ENCODE data around the gene ZNF652.
"Not testable (repeated sequence)": the region's sequence is repeated elsewhere in the genome, so short reads cannot be mapped to it uniquely, and the experiment has no call there.

The ZNF652 gene

DNA sequence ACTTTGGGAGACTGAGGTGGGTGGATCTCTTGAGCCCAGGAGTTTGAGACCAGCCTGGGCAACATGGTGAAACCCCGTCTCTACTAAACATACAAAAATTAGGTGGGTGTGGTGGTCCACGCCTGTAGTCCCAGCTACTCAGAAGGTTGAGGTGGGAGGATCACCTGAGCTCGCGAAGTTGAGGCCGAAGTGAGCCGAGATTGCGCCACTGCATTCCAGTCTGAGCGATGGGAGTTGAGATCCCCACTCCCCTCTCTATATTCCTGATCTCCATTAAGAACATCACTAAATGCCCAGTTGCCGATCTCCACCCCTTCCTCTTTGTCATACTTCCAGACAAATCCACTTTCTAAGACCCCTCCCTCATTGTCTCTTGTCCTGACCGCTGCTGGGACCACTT, 24.3 kb upstream of the ZNF652 start:
- no peak for DNase-seq (ENCODE audit: low read depth in 2 of 2)

DNA sequence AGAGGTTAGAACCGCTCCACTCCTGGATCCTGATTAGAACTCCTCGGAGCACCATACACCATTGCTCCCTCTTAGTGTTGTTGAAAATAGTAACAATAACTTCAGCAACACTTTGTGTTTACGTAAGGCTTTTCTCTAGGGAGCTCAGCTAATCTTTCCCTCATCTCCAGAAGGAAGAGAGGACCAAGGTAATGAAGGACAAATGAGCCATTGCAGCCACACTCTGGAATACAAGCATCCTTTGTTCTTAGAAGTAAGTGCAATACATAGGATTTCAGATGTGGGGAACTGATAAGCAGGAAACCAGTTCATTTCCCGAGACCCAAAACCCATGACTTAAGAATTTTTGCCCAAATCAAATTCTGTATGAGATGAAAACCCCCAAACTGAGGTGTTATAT, 22.9 kb upstream of the ZNF652 start:
- DNase-seq (ENCODE audit: low read depth in 2 of 2), result no peak

DNA sequence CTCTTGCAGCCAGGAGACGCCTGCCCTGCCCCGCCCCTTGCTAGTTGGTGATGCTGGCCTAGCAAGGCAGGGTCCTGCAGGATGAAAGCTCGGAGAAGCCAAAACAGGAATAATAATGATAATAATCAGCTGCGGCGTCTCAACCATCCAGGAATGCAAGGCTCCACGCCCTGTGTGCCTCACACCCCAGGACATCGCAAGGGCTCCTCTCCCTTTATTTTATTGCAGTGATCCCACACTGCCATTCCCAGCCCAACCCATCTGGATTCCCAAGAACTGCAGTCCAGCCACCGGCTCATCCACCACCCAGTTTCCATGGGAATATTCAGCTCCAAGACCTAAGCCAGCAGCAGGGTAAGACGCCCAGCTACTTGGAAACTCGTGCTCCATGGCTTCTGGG, 21.0 kb upstream of the ZNF652 start:
- DNase-seq (ENCODE audit: low read depth in 2 of 2), result no peak

- no peak for DNase-seq (ENCODE audit: low read depth in 2 of 2)
Observed at GRCh38 chr17:49382556-49382955, 20.5 kb upstream of the ZNF652 start.

DNA sequence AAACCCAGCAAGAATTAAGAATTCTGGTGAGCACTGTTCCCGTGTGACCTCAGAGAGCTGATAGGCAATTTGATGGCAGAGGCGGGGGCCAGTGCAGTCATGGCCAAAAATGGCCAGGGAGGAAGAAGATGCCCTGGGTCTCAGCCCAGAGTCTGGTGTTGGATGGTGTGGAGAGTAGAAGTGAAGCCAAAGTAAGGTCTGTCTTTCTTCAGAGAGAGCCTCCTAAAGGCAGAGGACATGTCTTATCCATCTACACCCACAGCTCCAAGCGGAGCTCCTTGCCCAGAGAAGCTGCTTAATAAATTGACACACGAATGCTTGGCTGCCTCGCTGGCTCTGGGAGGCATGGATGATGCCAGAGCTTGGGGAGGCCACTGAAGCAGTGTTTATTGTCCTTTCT, 19.7 kb upstream of the ZNF652 start:
- no peak for DNase-seq (ENCODE audit: low read depth in 2 of 2)

DNA sequence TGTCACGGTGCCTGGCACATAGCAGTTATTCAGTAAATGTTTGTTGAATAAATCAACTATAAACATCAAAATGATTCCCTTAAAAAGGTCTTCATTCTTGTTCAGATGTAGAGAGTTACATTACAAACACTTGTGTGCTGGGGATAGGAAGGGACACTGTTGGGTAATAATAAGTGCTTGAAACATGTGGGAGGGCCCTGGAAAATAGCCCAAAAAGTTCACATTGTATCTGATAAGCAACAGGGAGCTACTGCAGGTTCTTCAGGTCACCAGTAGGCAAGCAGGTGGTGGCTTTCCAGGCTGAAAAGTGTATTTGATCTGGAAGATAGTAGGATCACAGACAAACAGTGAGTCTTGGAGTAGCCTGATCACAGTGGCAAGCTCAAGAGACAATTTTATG, 19.0 kb upstream of the ZNF652 start:
- DNase-seq (ENCODE audit: low read depth in 2 of 2), result no peak

DNA sequence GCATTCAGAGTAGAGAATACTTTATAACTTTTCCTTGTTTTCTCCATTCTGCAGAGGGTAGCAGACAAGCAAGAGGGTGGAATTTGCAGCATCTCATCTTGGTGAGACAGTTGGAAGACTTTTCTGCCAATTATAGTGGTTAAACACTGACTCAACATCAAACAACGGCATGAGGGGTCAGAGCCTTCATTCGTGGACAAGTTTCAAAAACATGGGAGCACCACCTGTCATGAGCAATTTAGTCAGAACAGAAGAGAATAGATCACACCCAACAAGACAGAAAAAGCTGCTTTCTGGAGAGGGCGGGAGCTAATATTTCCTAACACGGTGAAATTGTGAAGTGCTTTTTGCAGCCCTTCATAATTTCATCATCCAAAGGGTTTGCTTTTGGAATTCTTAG, 17.9 kb upstream of the ZNF652 start:
- DNase-seq (ENCODE audit: low read depth in 2 of 2), result no peak

GRCh38 chr17:49378311-49378710, 16.3 kb upstream of the ZNF652 start:
- no peak for DNase-seq (ENCODE audit: low read depth in 2 of 2)

DNA sequence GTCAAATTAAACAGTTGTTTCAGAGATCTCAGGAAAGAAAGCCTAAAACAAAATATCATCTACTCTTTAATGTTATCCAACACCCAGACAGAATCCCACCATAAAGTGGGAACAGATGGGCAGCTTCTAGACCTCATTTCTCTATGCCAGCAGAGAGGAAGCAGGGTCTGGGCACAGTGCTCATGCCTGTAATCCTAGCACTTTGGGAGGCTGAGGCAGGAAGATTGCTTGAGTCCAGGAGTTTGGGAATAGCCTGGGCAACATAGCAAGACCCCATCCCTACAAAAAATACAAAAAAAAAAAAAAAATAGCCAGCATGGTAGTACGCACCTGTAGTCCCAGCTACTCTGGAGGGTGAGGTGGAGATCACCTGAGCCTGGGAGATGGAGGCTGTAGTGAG, 13.5 kb upstream of the ZNF652 start:
- DNase-seq (ENCODE audit: low read depth in 2 of 2), result no peak

GRCh38 chr17:49373115-49373514, 11.1 kb upstream of the ZNF652 start:
- DNase-seq (ENCODE audit: low read depth in 2 of 2), result no peak

GRCh38 chr17:49372425-49372824, 10.4 kb upstream of the ZNF652 start:
- DNase-seq (ENCODE audit: low read depth in 2 of 2), result no peak

- DNase-seq (ENCODE audit: low read depth in 2 of 2), result no peak
Observed at GRCh38 chr17:49370971-49371834, 9.2 kb upstream of the ZNF652 start.

GRCh38 chr17:49369760-49370159, 7.7 kb upstream of the ZNF652 start:
- DNase-seq (ENCODE audit: low read depth in 2 of 2), result no peak

GRCh38 chr17:49369089-49369488, 7.0 kb upstream of the ZNF652 start:
- no peak for DNase-seq (ENCODE audit: low read depth in 2 of 2)

DNA sequence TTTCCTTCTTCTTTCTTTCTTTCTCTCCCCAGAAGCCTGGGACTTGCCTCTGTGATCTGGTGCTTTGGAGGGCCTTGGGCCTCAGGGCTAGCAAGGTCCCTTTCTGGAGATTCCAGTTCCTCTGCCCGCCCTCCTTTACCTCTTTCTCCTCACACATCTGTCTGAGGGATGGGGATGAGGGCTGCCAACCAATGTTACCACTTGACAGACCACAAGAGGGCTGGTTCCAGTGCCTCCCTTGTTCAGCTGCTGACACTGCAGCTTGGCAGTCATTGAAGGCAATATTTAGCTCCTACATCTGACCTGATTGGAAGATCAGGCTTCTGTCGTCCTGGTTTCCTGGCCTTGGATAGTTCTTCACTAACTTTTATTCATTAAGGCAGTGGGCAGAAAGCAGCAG, 3.6 kb upstream of the ZNF652 start:
- no peak for DNase-seq (ENCODE audit: low read depth in 2 of 2)

- not testable (repeated sequence) for DNase-seq (ENCODE audit: low read depth in 2 of 2)
Observed at GRCh38 chr17:49365126-49365525, 3.1 kb upstream of the ZNF652 start.

GRCh38 chr17:49364119-49364518, 2.1 kb upstream of the ZNF652 start:
- DNase-seq (ENCODE audit: low read depth in 2 of 2), result no peak

- no peak for DNase-seq (ENCODE audit: low read depth in 2 of 2)
Observed at GRCh38 chr17:49363251-49363650, 1.2 kb upstream of the ZNF652 start.

GRCh38 chr17:49362723-49363117, 670 bp upstream of the ZNF652 start:
- DNase-seq (ENCODE audit: low read depth in 2 of 2), result no peak

DNA sequence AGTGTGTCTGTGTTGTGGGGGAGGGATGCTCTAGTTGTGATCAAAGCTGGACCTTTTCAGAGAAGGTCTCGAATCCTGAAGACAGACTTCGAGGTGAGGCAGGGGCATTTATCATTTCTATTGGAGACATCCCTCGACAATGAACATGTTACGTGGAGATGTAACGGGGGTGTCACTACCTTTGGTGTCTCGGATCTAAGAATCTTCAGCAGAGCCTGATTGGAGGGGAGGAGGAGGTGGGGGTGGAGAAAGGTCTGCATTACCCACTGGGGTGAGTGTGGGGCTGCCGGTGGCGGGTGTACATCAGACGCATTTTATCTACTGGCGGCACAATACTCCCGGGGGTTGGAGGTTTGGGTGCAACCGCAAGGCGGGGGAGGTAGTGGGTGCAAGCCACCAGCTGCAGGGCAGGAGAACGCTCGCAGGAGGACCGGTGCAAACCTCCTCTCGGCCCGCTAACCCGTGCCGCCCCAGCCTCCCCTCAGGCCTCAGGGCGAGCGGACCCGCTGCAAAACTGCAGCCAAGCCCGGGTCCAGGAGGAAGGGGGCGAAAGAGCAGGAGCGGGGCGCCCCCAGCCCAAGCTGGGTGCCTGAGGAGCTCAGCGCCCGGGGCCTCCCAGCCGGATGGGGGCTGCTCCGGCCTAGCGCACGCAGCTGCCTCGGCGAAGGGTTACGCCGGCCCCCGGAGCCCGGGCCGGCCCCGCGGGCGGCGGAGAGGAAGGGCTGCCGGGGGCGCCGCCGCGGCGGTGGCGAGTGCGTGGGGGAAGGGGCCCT, 735 bp downstream of the ZNF652 start:
- DNase-seq (ENCODE audit: low read depth in 2 of 2), result peak; percentile 41 to 47

DNA sequence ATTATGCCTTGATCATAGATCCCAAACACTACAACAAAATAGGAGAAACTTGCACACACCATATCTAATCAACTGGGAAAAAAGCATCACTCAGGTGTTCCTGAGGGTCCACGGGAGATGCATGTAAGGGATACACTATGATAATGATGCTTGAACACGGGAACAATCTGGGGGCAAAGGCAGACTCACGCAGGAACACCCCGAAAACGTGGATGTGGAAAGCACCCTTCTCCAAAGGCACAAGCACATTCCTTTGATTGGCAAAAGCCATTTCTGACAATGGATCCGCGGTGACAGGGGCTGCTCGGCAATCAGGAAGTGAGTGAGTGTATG, 1.3 kb downstream of the ZNF652 start:
- DNase-seq (ENCODE audit: low read depth in 2 of 2), result no peak

- DNase-seq (ENCODE audit: low read depth in 2 of 2), result no peak
Observed at GRCh38 chr17:49359990-49360795, 1.9 kb downstream of the ZNF652 start.

Data from stimulated activated CD4-positive, alpha-beta T cell treated with anti-CD3 and anti-CD28 coated beads, Interleukin-12 subunit alpha, Interleukin-12 subunit beta, amount 100 ng/mL, for 24 hours (primary cell).